ENCODE measurements around the gene CNTN1.

Gene CNTN1

GRCh38 chr12:40693207-40693821 lies 1.1 kb downstream of the CNTN1 start:
- DNase-seq (ENCODE audit: low read depth, low spot score): no peak
- H3K9me3 ChIP-seq (ENCODE audit: control insufficient read depth, insufficient read depth, low read length): no peaks in the 10 kb centered on the region
- peaks cover 1% of the 10 kb centered on the region for H3K27me3 ChIP-seq (ENCODE audit: control insufficient read depth, insufficient read depth, low read length)
- H3K4me3 ChIP-seq (ENCODE audit: low read length): peak overlapping the region; percentile 63; the same call in 1 of the 2 replicates
- WGBS (ENCODE audit: insufficient coverage, insufficient read length): no CpG with 5 or more reads among the region's 24 CpGs
- H3K27ac ChIP-seq (ENCODE audit: low read length): no peak overlapping the region
- H3K36me3 ChIP-seq (ENCODE audit: control insufficient read depth, insufficient read depth, low read length): no peaks in the 10 kb centered on the region
- no peaks in the 10 kb centered on the region; the same call in 1 of the 2 replicates for H3K4me1 ChIP-seq (ENCODE audit: control insufficient read depth, insufficient read depth, low read length)

- H3K27me3 ChIP-seq (ENCODE audit: control insufficient read depth, insufficient read depth, low read length): peaks cover 1% of the 10 kb centered on the region; the same call in 1 of the 2 replicates
- WGBS (ENCODE audit: insufficient coverage, insufficient read length): no CpG with 5 or more reads among the region's 6 CpGs
- no peak overlapping the region for H3K4me3 ChIP-seq (ENCODE audit: low read length)
- H3K4me1 ChIP-seq (ENCODE audit: control insufficient read depth, insufficient read depth, low read length): no peaks in the 10 kb centered on the region
- no peak overlapping the region for H3K27ac ChIP-seq (ENCODE audit: low read length)
- no peaks in the 10 kb centered on the region for H3K36me3 ChIP-seq (ENCODE audit: control insufficient read depth, insufficient read depth, low read length)
- DNase-seq (ENCODE audit: low read depth, low spot score): no peak
- no peaks in the 10 kb centered on the region for H3K9me3 ChIP-seq (ENCODE audit: control insufficient read depth, insufficient read depth, low read length)
Measured at GRCh38 chr12:40697566-40698259, 5.5 kb downstream of the CNTN1 start.

GRCh38 chr12:40701756-40702155 lies 9.5 kb downstream of the CNTN1 start:
- no peak overlapping the region for H3K27ac ChIP-seq (ENCODE audit: low read length)
- H3K36me3 ChIP-seq (ENCODE audit: control insufficient read depth, insufficient read depth, low read length): no peaks in the 10 kb centered on the region
- no peak overlapping the region for H3K4me3 ChIP-seq (ENCODE audit: low read length)
- H3K9me3 ChIP-seq (ENCODE audit: control insufficient read depth, insufficient read depth, low read length): no peaks in the 10 kb centered on the region
- DNase-seq (ENCODE audit: low read depth, low spot score): no peak
- H3K4me1 ChIP-seq (ENCODE audit: control insufficient read depth, insufficient read depth, low read length): no peaks in the 10 kb centered on the region
- no CpG with 5 or more reads among the region's 4 CpGs for WGBS (ENCODE audit: insufficient coverage, insufficient read length)
- H3K27me3 ChIP-seq (ENCODE audit: control insufficient read depth, insufficient read depth, low read length): no peaks in the 10 kb centered on the region

- no peak for DNase-seq (ENCODE audit: low read depth, low spot score)
- Histone ChIP-seq H3K27me3 (ENCODE audit: control insufficient read depth, insufficient read depth, low read length) (no peaks in the 10 kb centered on the region), H3K27ac (ENCODE audit: low read length) (no peak overlapping the region), H3K4me3 (ENCODE audit: low read length) (no peak overlapping the region), H3K36me3 (ENCODE audit: control insufficient read depth, insufficient read depth, low read length) (no peaks in the 10 kb centered on the region), H3K9me3 (ENCODE audit: control insufficient read depth, insufficient read depth, low read length) (no peaks in the 10 kb centered on the region), H3K4me1 (ENCODE audit: control insufficient read depth, insufficient read depth, low read length) (no peaks in the 10 kb centered on the region)
Measured at GRCh38 chr12:40711121-40711520, 18.9 kb downstream of the CNTN1 start.

GRCh38 chr12:40714636-40715035 lies 22.4 kb downstream of the CNTN1 start:
- no CpG with 5 or more reads among the region's 1 CpG for WGBS (ENCODE audit: insufficient coverage, insufficient read length)
- Histone ChIP-seq H3K9me3 (ENCODE audit: control insufficient read depth, insufficient read depth, low read length) (no peaks in the 10 kb centered on the region), H3K4me3 (ENCODE audit: low read length) (no peak overlapping the region), H3K27me3 (ENCODE audit: control insufficient read depth, insufficient read depth, low read length) (no peaks in the 10 kb centered on the region), H3K4me1 (ENCODE audit: control insufficient read depth, insufficient read depth, low read length) (no peaks in the 10 kb centered on the region), H3K36me3 (ENCODE audit: control insufficient read depth, insufficient read depth, low read length) (no peaks in the 10 kb centered on the region), H3K27ac (ENCODE audit: low read length) (no peak overlapping the region)
- no peak for DNase-seq (ENCODE audit: low read depth, low spot score)

DNA sequence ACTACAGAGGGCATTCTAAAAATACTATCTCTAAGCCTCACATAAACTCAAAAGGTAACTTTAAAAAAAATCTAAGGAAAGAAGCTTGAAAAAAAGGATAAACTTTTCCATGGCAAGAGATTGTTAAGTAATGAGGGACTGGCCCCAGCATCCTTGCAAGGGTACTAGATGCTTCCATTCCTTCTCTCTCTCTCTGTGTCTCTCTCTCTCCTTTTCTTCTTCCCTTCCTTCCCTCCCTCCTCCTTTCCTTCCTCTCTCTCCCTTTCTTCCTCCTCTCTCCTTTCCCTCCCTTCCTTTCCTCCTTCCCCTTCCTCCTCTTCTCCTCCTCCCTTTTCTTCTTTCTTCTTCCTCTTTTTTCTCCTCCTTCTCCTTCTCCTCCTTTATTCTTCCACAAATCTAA lies 23.8 kb downstream of the CNTN1 start:
- Histone ChIP-seq H3K9me3 (ENCODE audit: control insufficient read depth, insufficient read depth, low read length) (no peaks in the 10 kb centered on the region), H3K27ac (ENCODE audit: low read length) (no peak overlapping the region), H3K4me3 (ENCODE audit: low read length) (no peak overlapping the region)

DNA sequence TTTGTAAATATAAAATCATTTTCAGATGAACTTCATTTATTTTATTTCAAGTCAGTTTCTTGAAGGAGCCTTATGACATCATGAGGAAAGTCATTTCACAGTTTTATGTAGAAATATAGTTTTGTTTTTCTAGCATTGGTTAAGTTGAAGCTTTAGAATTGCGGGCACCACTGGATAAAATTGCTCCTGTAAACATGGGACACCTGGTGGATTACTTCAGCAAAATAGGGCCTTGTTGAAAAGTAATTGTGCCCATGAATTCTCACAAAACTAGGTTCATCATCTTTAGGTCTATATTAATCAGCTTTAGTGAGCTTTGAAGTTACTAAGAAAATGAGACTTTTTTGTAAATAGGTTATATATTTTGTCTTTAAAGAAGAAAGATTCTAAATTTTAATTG lies 25.3 kb downstream of the CNTN1 start:
- Histone ChIP-seq H3K36me3 (ENCODE audit: control insufficient read depth, insufficient read depth, low read length) (no peaks in the 10 kb centered on the region), H3K4me3 (ENCODE audit: low read length) (no peak overlapping the region), H3K27ac (ENCODE audit: low read length) (no peak overlapping the region), H3K27me3 (ENCODE audit: control insufficient read depth, insufficient read depth, low read length) (no peaks in the 10 kb centered on the region), H3K9me3 (ENCODE audit: control insufficient read depth, insufficient read depth, low read length) (no peaks in the 10 kb centered on the region), H3K4me1 (ENCODE audit: control insufficient read depth, insufficient read depth, low read length) (no peaks in the 10 kb centered on the region)
- no CpG with 5 or more reads among the region's 1 CpG for WGBS (ENCODE audit: insufficient coverage, insufficient read length)
- no peak for DNase-seq (ENCODE audit: low read depth, low spot score)

More for the DNA sequence above, 23.8 kb downstream of the CNTN1 start:
- DNase-seq (ENCODE audit: low read depth, low spot score): no peak
- no peaks in the 10 kb centered on the region for H3K4me1 ChIP-seq (ENCODE audit: control insufficient read depth, insufficient read depth, low read length)
- no peaks in the 10 kb centered on the region for H3K27me3 ChIP-seq (ENCODE audit: control insufficient read depth, insufficient read depth, low read length)
- H3K36me3 ChIP-seq (ENCODE audit: control insufficient read depth, insufficient read depth, low read length): no peaks in the 10 kb centered on the region

- WGBS (ENCODE audit: insufficient coverage, insufficient read length): 100% methylated on average over 1 of the region's 2 CpGs
Measured at GRCh38 chr12:40718878-40719372, 26.7 kb downstream of the CNTN1 start.

GRCh38 chr12:40723001-40723400 lies 30.8 kb downstream of the CNTN1 start:
- Histone ChIP-seq H3K4me1 (ENCODE audit: control insufficient read depth, insufficient read depth, low read length) (no peaks in the 10 kb centered on the region), H3K27me3 (ENCODE audit: control insufficient read depth, insufficient read depth, low read length) (no peaks in the 10 kb centered on the region), H3K4me3 (ENCODE audit: low read length) (no peak overlapping the region), H3K9me3 (ENCODE audit: control insufficient read depth, insufficient read depth, low read length) (no peaks in the 10 kb centered on the region), H3K36me3 (ENCODE audit: control insufficient read depth, insufficient read depth, low read length) (no peaks in the 10 kb centered on the region), H3K27ac (ENCODE audit: low read length) (no peak overlapping the region)
- no CpG with 5 or more reads among the region's 6 CpGs for WGBS (ENCODE audit: insufficient coverage, insufficient read length)
- DNase-seq (ENCODE audit: low read depth, low spot score): no peak

More at GRCh38 chr12:40718878-40719372, 26.7 kb downstream of the CNTN1 start:
- no peaks in the 10 kb centered on the region for H3K9me3 ChIP-seq (ENCODE audit: control insufficient read depth, insufficient read depth, low read length)
- no peaks in the 10 kb centered on the region for H3K27me3 ChIP-seq (ENCODE audit: control insufficient read depth, insufficient read depth, low read length)
- no peak for DNase-seq (ENCODE audit: low read depth, low spot score)
- no peaks in the 10 kb centered on the region for H3K4me1 ChIP-seq (ENCODE audit: control insufficient read depth, insufficient read depth, low read length)
- no peak overlapping the region for H3K27ac ChIP-seq (ENCODE audit: low read length)
- no peak overlapping the region for H3K4me3 ChIP-seq (ENCODE audit: low read length)
- no peaks in the 10 kb centered on the region for H3K36me3 ChIP-seq (ENCODE audit: control insufficient read depth, insufficient read depth, low read length)

DNA sequence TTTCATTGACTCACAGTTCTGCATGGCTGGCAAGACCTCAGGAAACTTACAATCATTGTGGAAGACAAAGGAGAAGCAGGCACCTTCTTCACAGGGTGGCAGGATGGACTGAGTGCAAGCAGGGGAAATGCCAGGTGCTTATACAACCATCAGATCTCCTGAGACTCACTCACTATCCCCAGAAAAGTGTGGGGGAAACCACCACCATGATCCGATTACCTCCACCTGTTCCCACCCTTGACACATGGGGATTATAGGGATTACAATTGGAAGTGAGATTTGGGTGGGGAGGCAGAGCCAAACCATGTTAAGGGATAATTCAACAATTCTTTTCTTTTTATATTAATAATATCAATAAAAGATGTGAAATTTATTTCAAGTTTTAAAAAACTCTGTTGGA lies 34.1 kb downstream of the CNTN1 start:
- DNase-seq (ENCODE audit: low read depth, low spot score): no peak
- no peak overlapping the region for H3K27ac ChIP-seq (ENCODE audit: low read length)
- no peak overlapping the region for H3K4me3 ChIP-seq (ENCODE audit: low read length)
- H3K4me1 ChIP-seq (ENCODE audit: control insufficient read depth, insufficient read depth, low read length): no peaks in the 10 kb centered on the region
- WGBS (ENCODE audit: insufficient coverage, insufficient read length): no CpG with 5 or more reads among the region's 1 CpG
- H3K9me3 ChIP-seq (ENCODE audit: control insufficient read depth, insufficient read depth, low read length): no peaks in the 10 kb centered on the region
- H3K36me3 ChIP-seq (ENCODE audit: control insufficient read depth, insufficient read depth, low read length): no peaks in the 10 kb centered on the region
- H3K27me3 ChIP-seq (ENCODE audit: control insufficient read depth, insufficient read depth, low read length): no peaks in the 10 kb centered on the region

Measured in iPS DF 6.9 (cell line).